ENCODE data around the gene TMEM25. TPM values are rescaled to one million over a fixed set of nuclear protein-coding genes. Genes with fewer than 3 reads are reported as not detected.
A peak's percentile ranks its signal among the peaks of the same experiment; 100 is the strongest.
"Not testable (repeated sequence)": the region's sequence is repeated elsewhere in the genome, so short reads cannot be mapped to it uniquely, and the experiment has no call there.

Gene TMEM25
- polyA plus RNA-seq = 11.2 TPM

GRCh38 chr11:118530683-118531596 is at the start of gene TMEM25:
TMEM25 (plus strand) TSS chr11:118531192; CDS start chr11:118531802, 610 bp downstream.
- Mint-ChIP-seq H3K4me1 (peaks cover 15 to 21% (median 17%) of the 10 kb centered on the region in 3 donors), H3K36me3 (peaks cover 2% of the 10 kb centered on the region), H3K27me3 (no peaks in the 10 kb centered on the region), H3K27ac (peak within 1 kb of the TSS; percentile 59 to 96 (median 82)), H3K4me3 (peak within 1 kb of the TSS; percentile 91 to 96 (median 96)), H3K9me3 (no peaks in the 10 kb centered on the region)

DNA sequence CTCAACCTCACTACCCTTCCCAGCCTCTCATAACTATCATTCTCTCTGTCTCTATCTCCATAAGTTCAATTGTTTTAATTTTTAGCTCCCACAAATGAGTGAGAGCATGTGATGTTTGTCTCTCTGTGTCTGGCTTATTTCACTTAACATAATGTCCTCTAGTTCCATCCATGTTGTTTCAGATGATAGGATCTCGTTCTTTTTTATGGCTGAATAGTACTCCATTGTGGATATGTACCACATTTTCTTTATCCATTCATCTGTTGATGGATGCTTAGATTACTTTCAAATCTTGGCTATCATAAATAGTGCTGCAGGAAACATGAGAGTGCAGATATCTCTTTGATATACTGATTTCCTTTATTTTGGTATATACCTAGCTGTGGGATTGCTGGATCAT is 49.8 kb upstream of the TMEM25 start:
- H3K27me3 Mint-ChIP-seq, H3K9me3 Mint-ChIP-seq, H3K4me3 Mint-ChIP-seq, H3K27ac Mint-ChIP-seq, H3K4me1 Mint-ChIP-seq: not testable (repeated sequence)
- H3K36me3 Mint-ChIP-seq = peaks cover 11% of the 10 kb centered on the region

GRCh38 chr11:118484405-118484804 is 46.6 kb upstream of the TMEM25 start:
- peak overlapping the region in 1 of 3 donors; percentile 67 for H3K27ac Mint-ChIP-seq
- H3K27me3 Mint-ChIP-seq = no peaks in the 10 kb centered on the region
- H3K9me3 Mint-ChIP-seq = no peaks in the 10 kb centered on the region
- no peaks in the 10 kb centered on the region for H3K4me1 Mint-ChIP-seq
- H3K36me3 Mint-ChIP-seq = peaks cover 9% of the 10 kb centered on the region
- no peak overlapping the region for H3K4me3 Mint-ChIP-seq

- no peak overlapping the region for H3K27ac Mint-ChIP-seq
- H3K4me1 Mint-ChIP-seq = no peaks in the 10 kb centered on the region
- peaks cover 9% of the 10 kb centered on the region for H3K36me3 Mint-ChIP-seq
- no peaks in the 10 kb centered on the region for H3K9me3 Mint-ChIP-seq
- no peak overlapping the region for H3K4me3 Mint-ChIP-seq
- H3K27me3 Mint-ChIP-seq = no peaks in the 10 kb centered on the region
These were observed 45.7 kb upstream of the TMEM25 start for GRCh38 chr11:118485273-118485672.

DNA sequence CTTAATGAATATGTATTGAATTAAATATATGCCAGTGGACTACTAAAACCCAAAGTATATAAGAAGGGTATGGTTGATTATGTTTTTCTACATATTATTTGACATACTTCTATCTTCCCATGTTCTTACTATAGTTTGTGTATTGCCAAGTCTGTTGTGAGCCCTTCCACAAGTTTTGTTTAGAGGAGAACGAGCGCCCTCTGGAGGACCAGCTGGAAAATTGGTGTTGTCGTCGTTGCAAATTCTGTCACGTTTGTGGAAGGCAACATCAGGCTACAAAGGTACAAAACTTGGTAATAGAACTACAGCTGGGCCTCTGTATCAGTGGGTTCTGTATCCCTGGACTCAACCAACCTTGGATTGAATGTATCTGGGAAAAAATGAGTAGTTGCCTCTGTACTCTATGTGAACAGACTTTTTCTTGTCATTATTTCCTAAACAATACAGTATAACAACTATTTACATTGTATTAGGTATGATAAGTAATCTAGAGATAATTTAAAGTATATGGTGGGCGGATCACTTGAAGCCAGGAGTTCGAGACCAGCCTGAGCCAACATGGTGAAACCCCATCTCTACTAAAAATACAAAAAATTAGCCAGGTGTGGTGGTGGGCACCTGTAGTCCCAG is 42.4 kb upstream of the TMEM25 start:
- no peaks in the 10 kb centered on the region for H3K27me3 Mint-ChIP-seq
- no peaks in the 10 kb centered on the region for H3K9me3 Mint-ChIP-seq
- peak overlapping the region in 1 of 4 donors; percentile 37 for H3K4me3 Mint-ChIP-seq
- H3K4me1 Mint-ChIP-seq = no peaks in the 10 kb centered on the region
- H3K27ac Mint-ChIP-seq = peak overlapping the region in 1 of 3 donors; percentile 36
- H3K36me3 Mint-ChIP-seq = peaks cover 9% of the 10 kb centered on the region

GRCh38 chr11:118491041-118491440 is 40.0 kb upstream of the TMEM25 start:
- H3K4me3 Mint-ChIP-seq = no peak overlapping the region
- no peaks in the 10 kb centered on the region for H3K9me3 Mint-ChIP-seq
- H3K4me1 Mint-ChIP-seq = no peaks in the 10 kb centered on the region
- H3K36me3 Mint-ChIP-seq = peaks cover 4% of the 10 kb centered on the region
- no peak overlapping the region for H3K27ac Mint-ChIP-seq
- H3K27me3 Mint-ChIP-seq = no peaks in the 10 kb centered on the region

DNA sequence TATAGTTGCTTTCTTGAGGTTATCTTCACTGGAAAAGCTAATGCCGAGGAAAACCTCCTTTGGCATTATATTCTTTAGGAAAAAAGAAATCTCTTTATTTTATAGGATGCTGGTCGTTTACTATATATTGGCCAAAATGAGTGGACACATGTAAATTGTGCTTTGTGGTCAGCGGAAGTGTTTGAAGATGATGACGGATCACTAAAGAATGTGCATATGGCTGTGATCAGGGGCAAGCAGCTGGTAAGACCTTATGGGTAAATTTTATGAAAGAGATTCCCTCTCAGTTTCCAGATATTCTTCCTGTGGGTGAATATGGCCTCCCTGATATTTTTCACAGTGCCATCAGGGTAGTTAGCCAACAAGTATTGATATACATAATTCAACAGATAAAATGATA is 33.2 kb upstream of the TMEM25 start:
- Mint-ChIP-seq H3K36me3 (peaks cover 1% of the 10 kb centered on the region), H3K4me3 (no peak overlapping the region), H3K27me3 (no peaks in the 10 kb centered on the region), H3K4me1 (no peaks in the 10 kb centered on the region), H3K27ac (no peak overlapping the region), H3K9me3 (no peaks in the 10 kb centered on the region)

DNA sequence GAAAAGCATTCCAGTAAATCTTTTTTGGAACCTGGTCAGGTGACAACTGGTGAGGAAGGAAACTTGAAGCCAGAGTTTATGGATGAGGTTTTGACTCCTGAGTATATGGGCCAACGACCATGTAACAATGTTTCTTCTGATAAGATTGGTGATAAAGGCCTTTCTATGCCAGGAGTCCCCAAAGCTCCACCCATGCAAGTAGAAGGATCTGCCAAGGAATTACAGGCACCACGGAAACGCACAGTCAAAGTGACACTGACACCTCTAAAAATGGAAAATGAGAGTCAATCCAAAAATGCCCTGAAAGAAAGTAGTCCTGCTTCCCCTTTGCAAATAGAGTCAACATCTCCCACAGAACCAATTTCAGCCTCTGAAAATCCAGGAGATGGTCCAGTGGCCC is 27.8 kb upstream of the TMEM25 start:
- Mint-ChIP-seq H3K9me3 (no peaks in the 10 kb centered on the region), H3K4me3 (no peak overlapping the region), H3K27me3 (no peaks in the 10 kb centered on the region), H3K4me1 (no peaks in the 10 kb centered on the region), H3K27ac (no peak overlapping the region), H3K36me3 (peaks cover 1% of the 10 kb centered on the region)

GRCh38 chr11:118511601-118512000 is 19.4 kb upstream of the TMEM25 start:
- Mint-ChIP-seq H3K4me3 (no peak overlapping the region), H3K4me1 (peaks cover 0 to 5% (median 0%) of the 10 kb centered on the region in 3 donors), H3K27ac (no peak overlapping the region), H3K36me3 (peaks cover 3% of the 10 kb centered on the region), H3K9me3 (no peaks in the 10 kb centered on the region), H3K27me3 (no peaks in the 10 kb centered on the region)

DNA sequence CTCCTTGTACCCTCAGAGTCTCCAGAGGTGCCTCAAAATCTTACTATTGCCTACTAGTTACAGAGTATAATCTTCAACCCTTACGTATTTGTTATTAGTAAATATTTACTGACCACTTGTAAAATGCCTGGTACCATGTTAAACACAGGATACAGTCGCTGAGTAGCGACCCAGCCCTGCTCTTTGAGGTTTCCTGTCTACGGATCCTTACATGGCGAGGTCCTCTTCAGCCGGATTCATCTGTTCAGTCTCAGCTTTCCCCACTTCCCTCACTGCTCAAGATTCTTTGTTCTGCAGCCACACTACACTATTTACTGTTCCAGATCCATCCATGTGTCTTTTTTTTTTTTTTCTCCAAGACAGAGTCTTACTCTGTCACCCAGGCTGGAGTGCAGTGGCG is 16.9 kb upstream of the TMEM25 start:
- Mint-ChIP-seq H3K27ac (no peak overlapping the region), H3K4me1 (peaks cover 0 to 5% (median 0%) of the 10 kb centered on the region in 3 donors), H3K9me3 (no peaks in the 10 kb centered on the region), H3K4me3 (no peak overlapping the region), H3K27me3 (no peaks in the 10 kb centered on the region), H3K36me3 (peaks cover 3% of the 10 kb centered on the region)

DNA sequence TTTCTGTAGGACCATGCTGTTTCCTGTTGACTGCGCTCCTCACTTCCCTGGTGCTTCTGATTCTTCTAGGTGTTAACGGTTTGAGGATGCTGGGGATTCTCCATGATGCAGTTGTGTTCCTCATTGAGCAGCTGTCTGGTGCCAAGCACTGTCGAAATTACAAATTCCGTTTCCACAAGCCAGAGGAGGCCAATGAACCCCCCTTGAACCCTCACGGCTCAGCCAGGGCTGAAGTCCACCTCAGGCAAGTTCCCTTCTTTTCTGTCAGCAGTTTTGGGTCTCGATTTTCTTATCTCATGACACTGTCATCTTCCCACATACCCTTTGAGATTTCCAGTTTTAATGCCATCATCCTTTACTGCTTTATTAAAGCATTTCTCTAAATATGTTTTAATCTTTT is 11.4 kb upstream of the TMEM25 start:
- H3K27ac Mint-ChIP-seq = no peak overlapping the region

DNA sequence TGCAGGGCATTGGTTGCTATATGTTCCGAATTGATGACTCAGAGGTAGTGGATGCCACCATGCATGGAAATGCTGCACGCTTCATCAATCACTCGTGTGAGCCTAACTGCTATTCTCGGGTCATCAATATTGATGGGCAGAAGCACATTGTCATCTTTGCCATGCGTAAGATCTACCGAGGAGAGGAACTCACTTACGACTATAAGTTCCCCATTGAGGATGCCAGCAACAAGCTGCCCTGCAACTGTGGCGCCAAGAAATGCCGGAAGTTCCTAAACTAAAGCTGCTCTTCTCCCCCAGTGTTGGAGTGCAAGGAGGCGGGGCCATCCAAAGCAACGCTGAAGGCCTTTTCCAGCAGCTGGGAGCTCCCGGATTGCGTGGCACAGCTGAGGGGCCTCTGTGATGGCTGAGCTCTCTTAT is 9.1 kb upstream of the TMEM25 start:
- Mint-ChIP-seq H3K36me3 (peaks cover 2% of the 10 kb centered on the region), H3K9me3 (no peaks in the 10 kb centered on the region), H3K27me3 (no peaks in the 10 kb centered on the region), H3K27ac (no peak overlapping the region), H3K4me3 (no peak overlapping the region), H3K4me1 (peaks cover 0 to 8% (median 4%) of the 10 kb centered on the region in 3 donors)

More for the DNA sequence above, 11.4 kb upstream of the TMEM25 start:
- Mint-ChIP-seq H3K9me3 (no peaks in the 10 kb centered on the region), H3K4me1 (peaks cover 3 to 8% (median 4%) of the 10 kb centered on the region in 3 donors), H3K27me3 (no peaks in the 10 kb centered on the region), H3K36me3 (peaks cover 6% of the 10 kb centered on the region), H3K4me3 (no peak overlapping the region)

DNA sequence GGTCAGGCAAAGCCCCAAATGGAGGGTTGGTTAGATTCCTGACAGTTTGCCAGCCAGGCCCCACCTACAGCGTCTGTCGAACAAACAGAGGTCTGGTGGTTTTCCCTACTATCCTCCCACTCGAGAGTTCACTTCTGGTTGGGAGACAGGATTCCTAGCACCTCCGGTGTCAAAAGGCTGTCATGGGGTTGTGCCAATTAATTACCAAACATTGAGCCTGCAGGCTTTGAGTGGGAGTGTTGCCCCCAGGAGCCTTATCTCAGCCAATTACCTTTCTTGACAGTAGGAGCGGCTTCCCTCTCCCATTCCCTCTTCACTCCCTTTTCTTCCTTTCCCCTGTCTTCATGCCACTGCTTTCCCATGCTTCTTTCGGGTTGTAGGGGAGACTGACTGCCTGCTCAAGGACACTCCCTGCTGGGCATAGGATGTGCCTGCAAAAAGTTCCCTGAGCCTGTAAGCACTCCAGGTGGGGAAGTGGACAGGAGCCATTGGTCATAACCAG is 8.4 kb upstream of the TMEM25 start:
- peaks cover 0 to 10% (median 4%) of the 10 kb centered on the region in 3 donors for H3K4me1 Mint-ChIP-seq
- no peaks in the 10 kb centered on the region for H3K9me3 Mint-ChIP-seq
- no peaks in the 10 kb centered on the region for H3K27me3 Mint-ChIP-seq
- H3K27ac Mint-ChIP-seq = no peak overlapping the region
- peak overlapping the region in 1 of 4 donors; percentile 49 for H3K4me3 Mint-ChIP-seq
- H3K36me3 Mint-ChIP-seq = peaks cover 2% of the 10 kb centered on the region

GRCh38 chr11:118524356-118524755 is 6.6 kb upstream of the TMEM25 start:
- Mint-ChIP-seq H3K27me3 (no peaks in the 10 kb centered on the region), H3K27ac (no peak overlapping the region), H3K9me3 (no peaks in the 10 kb centered on the region), H3K4me1 (peaks cover 6 to 17% (median 10%) of the 10 kb centered on the region in 3 donors), H3K4me3 (no peak overlapping the region), H3K36me3 (peaks cover 2% of the 10 kb centered on the region)

- Mint-ChIP-seq H3K9me3 (no peaks in the 10 kb centered on the region), H3K36me3 (peaks cover 2% of the 10 kb centered on the region), H3K4me1 (peaks cover 7 to 20% (median 14%) of the 10 kb centered on the region in 3 donors), H3K4me3 (no peak overlapping the region), H3K27me3 (no peaks in the 10 kb centered on the region), H3K27ac (peak overlapping the region in 1 of 3 donors; percentile 35)
These were observed 6.1 kb upstream of the TMEM25 start for GRCh38 chr11:118524757-118525470.

All from IgD-negative memory B cell (primary cell).